Liver (tissue), 9 donors: ENCODE measurements around the gene TMEM8B. TPM values are rescaled to one million over a fixed set of nuclear protein-coding genes. Genes with fewer than 3 reads are reported as not detected.

Experiments
- DNase-seq: peaks from one replicate; pipeline ENCODE4 v3.0.0-alpha.2; 2017; ENCODE audit warnings: low spot score
- H3K27ac ChIP-seq, 2 donors: one replicate each; pipeline ENCODE4 v1.7.0; 2013; ENCODE audit warnings: inconsistent platforms in 2 of 2, low read length in 2 of 2, control low read depth in 1 of 2, low read depth in 1 of 2, mild to moderate bottlenecking in 1 of 2
- H3K27me3 ChIP-seq, 4 donors: one replicate each; pipeline versions ENCODE4 v1.6.1 to v1.7.0; 2013; ENCODE audit warnings: low read length in 3 of 4, inconsistent platforms in 1 of 4, mild to moderate bottlenecking in 1 of 4, moderate library complexity in 1 of 4; ENCODE audit not compliant: control insufficient read depth in 4 of 4, insufficient read depth in 4 of 4
- H3K36me3 ChIP-seq, 4 donors: one replicate each; pipeline versions ENCODE4 v1.6.1 to v1.7.0; 2013; ENCODE audit warnings: low read length in 3 of 4, mild to moderate bottlenecking in 3 of 4, low read depth in 1 of 4, moderate library complexity in 1 of 4; ENCODE audit not compliant: control insufficient read depth in 4 of 4, insufficient read depth in 3 of 4
- H3K4me1 ChIP-seq, 4 donors: one replicate each; pipeline versions ENCODE4 v1.6.1 to v1.7.0; 2013; ENCODE audit warnings: low read length in 3 of 4, mild to moderate bottlenecking in 3 of 4, moderate library complexity in 1 of 4; ENCODE audit not compliant: control insufficient read depth in 4 of 4, insufficient read depth in 4 of 4
- H3K4me3 ChIP-seq, 3 donors: one replicate each; pipeline versions ENCODE4 v1.6.1 to v1.7.0; 2013; ENCODE audit warnings: low read length in 3 of 3, control low read depth in 1 of 3, low read depth in 1 of 3, mild to moderate bottlenecking in 1 of 3
- H3K9ac ChIP-seq, 2 donors: one replicate each; pipeline ENCODE4 v1.7.0; 2013; ENCODE audit warnings: low read length in 2 of 2, mild to moderate bottlenecking in 2 of 2, moderate library complexity in 2 of 2, control low read depth in 1 of 2, low read depth in 1 of 2
- H3K9me3 ChIP-seq, 4 donors: one replicate each; pipeline versions ENCODE4 v1.6.1 to v1.7.0; 2013; ENCODE audit warnings: low read length in 3 of 4; ENCODE audit not compliant: control insufficient read depth in 4 of 4
- EGR1 ChIP-seq, 2 donors: IDR thresholded peaks; 2 replicates each; pipeline ENCODE4 v1.6.1; 2016 to 2018; ENCODE audit warnings: antibody characterized with exemption in 2 of 2, low read depth in 2 of 2
- FOXA1 ChIP-seq: IDR thresholded peaks from 2 replicates; pipeline ENCODE4 v1.6.1; 2016; ENCODE audit warnings: antibody characterized with exemption
- FOXA2 ChIP-seq: IDR thresholded peaks from 2 replicates; pipeline ENCODE4 v1.6.1; 2016; ENCODE audit warnings: antibody characterized with exemption
- GABPA ChIP-seq, 2 donors: IDR thresholded peaks in 1 of 2; conservative IDR thresholded peaks in 1 of 2; 2 replicates each; pipeline ENCODE4 v1.6.1; 2016; ENCODE audit warnings: antibody characterized with exemption in 2 of 2, mild to moderate bottlenecking in 1 of 2, moderate library complexity in 1 of 2
- HNF4A ChIP-seq, 2 donors: conservative IDR thresholded peaks; 2 replicates each; pipeline ENCODE4 v1.6.1; 2016; ENCODE audit warnings: antibody characterized with exemption in 2 of 2, mild to moderate bottlenecking in 2 of 2
- HNF4G ChIP-seq: IDR thresholded peaks from 2 replicates; pipeline ENCODE4 v1.6.1; 2016; ENCODE audit warnings: antibody characterized with exemption
- JUND ChIP-seq, 2 donors: IDR thresholded peaks; 2 replicates each; pipeline ENCODE4 v1.6.1; 2016; ENCODE audit warnings: antibody characterized with exemption in 2 of 2
- NR2F2 ChIP-seq: IDR thresholded peaks from 2 replicates; pipeline ENCODE4 v1.6.1; 2016; ENCODE audit warnings: antibody characterized with exemption
- RAD21 ChIP-seq, 2 donors: IDR thresholded peaks; 2 replicates each; pipeline ENCODE4 v1.6.1; 2016; ENCODE audit warnings: antibody characterized with exemption in 2 of 2, mild to moderate bottlenecking in 2 of 2
- RXRA ChIP-seq, 2 donors: IDR thresholded peaks; 2 replicates each; pipeline ENCODE4 v1.6.1; 2017 to 2018; ENCODE audit warnings: antibody characterized with exemption in 2 of 2, mild to moderate bottlenecking in 1 of 2
- SP1 ChIP-seq: IDR thresholded peaks from 2 replicates; pipeline ENCODE4 v1.6.1; 2018; ENCODE audit warnings: antibody characterized with exemption, mild to moderate bottlenecking
- TAF1 ChIP-seq: conservative IDR thresholded peaks from 2 replicates; pipeline ENCODE4 v1.6.1; 2016; ENCODE audit warnings: antibody characterized with exemption, mild to moderate bottlenecking
- YY1 ChIP-seq: IDR thresholded peaks from 2 replicates; pipeline ENCODE4 v1.6.1; 2016; ENCODE audit warnings: antibody characterized with exemption, mild to moderate bottlenecking
- WGBS: extraction: QIAGEN DNeasy Blood & Tissue Kit; methylation state at CpG from one replicate; pipeline ENCODE4 v1.1.7; 2013; 5-methylcytosine and 5-hydroxymethylcytosine counted together
- polyA plus RNA-seq, 2 donors: library from polyadenylated mRNA; stranded (reverse) in 1 of 2; unstranded in 1 of 2; fragments of 200-250 nt in 1 of 2; fragments of >200 nt in 1 of 2; fragmentation: Nextera tagmentation in 1 of 2; extraction: Ambion mirVana in 1 of 2; gene quantifications; one replicate each; pipeline versions ENCODE4 v1.2.1 to v1.2.3, GENCODE V29; 2013 to 2015
- total RNA-seq, 2 donors: library from RNA; depleted of rRNA; stranded (reverse); fragments of >200 nt; gene quantifications; one replicate each; pipeline ENCODE4 v1.2.3, GENCODE V29; 2014
- TF ChIP-seq, protein P1 (sequence below): IDR thresholded peaks from 2 replicates; pipeline ENCODE4 v1.6.1; 2016; ENCODE audit warnings: antibody characterized with exemption
- TF ChIP-seq, protein P2 (sequence below): IDR thresholded peaks from 2 replicates; pipeline ENCODE4 v1.6.1; 2016; ENCODE audit warnings: antibody characterized with exemption, mild to moderate bottlenecking
- TF ChIP-seq, protein P3 (sequence below): IDR thresholded peaks from 2 replicates; pipeline ENCODE4 v1.6.1; 2016; ENCODE audit warnings: antibody characterized with exemption
- TF ChIP-seq, protein P4 (sequence below): fragments of 150-350 bp; IDR thresholded peaks from 2 replicates; pipeline ENCODE4 v1.5.1; 2017; ENCODE audit warnings: improper control_type of control experiment, low read depth, low read length; ENCODE audit not compliant: missing input control
- TF ChIP-seq, protein P5 (sequence below): IDR thresholded peaks from 2 replicates; pipeline ENCODE4 v1.6.1; 2016; ENCODE audit warnings: antibody characterized with exemption
- donor health status: healthy.
- donor health status: healthy.
- donor health status: healthy.
- donor health status: healthy.
- donor health status: healthy.

The TMEM8B gene
- total and polyA plus RNA-seq, 4 donors, result 1.1 to 5.4 (median 2.7) TPM

DNA sequence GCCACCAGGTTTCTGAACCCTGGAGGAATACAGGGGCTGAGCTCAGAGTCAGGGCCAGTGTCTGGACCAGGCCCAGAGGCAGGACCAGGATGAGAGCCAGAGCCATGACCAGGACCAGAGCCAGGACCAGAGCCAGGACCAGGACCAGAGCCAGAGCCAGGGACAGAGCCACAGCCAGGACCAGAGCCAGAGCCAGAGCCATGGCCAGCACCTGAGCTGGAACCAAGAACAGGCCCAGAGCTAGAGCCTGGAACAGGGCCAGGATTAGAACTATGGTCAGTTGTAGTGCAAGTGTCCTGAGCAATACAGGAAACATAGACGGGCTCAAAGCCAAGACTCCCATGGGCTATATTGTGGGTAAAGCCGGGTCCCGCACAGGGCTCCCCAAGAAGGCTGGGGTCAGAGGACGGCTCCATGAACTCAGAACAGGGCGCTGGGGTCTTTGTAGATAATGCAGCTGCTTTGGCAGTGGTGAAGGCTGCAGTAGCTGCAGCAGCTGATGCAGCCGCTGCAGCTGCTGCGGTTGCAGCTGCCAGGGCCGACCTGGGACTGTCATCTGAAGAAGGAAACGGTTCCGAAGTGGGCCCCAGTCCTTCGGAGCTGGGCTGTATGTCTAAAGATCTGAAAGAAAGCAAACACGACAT is 17.5 kb upstream of the TMEM8B start:
- H3K4me1 ChIP-seq, result peaks cover 16 to 39% (median 35%) of the 10 kb centered on the region in 4 donors
- DNase-seq, result no peak
- H3K27me3 ChIP-seq, result no peaks in the 10 kb centered on the region
- peaks cover 0 to 14% (median 6%) of the 10 kb centered on the region in 4 donors for H3K36me3 ChIP-seq
- no peak for TF ChIP-seq EGR1 (IDR thresholded peaks at IDR 0.05; ENCODE audit: low read depth in 2 of 2)
- no peak for TF ChIP-seq HNF4G
- TF ChIP-seq, protein P1, sequence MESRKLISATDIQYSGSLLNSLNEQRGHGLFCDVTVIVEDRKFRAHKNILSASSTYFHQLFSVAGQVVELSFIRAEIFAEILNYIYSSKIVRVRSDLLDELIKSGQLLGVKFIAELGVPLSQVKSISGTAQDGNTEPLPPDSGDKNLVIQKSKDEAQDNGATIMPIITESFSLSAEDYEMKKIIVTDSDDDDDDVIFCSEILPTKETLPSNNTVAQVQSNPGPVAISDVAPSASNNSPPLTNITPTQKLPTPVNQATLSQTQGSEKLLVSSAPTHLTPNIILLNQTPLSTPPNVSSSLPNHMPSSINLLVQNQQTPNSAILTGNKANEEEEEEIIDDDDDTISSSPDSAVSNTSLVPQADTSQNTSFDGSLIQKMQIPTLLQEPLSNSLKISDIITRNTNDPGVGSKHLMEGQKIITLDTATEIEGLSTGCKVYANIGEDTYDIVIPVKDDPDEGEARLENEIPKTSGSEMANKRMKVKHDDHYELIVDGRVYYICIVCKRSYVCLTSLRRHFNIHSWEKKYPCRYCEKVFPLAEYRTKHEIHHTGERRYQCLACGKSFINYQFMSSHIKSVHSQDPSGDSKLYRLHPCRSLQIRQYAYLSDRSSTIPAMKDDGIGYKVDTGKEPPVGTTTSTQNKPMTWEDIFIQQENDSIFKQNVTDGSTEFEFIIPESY, result no peak
- TF ChIP-seq RAD21 (IDR thresholded peaks at IDR 0.05), result peak in 1 of 2 donors; percentile 15
- TF ChIP-seq FOXA2, result no peak
- TF ChIP-seq TAF1, result no peak
- no peak for TF ChIP-seq SP1
- peak; percentile 11 to 35 for TF ChIP-seq HNF4A (conservative IDR thresholded peaks at IDR 0.05)
- H3K4me3 ChIP-seq, result peak overlapping the region; percentile 45 to 62 (median 49)
- WGBS, result 11% methylated on average over 12 of the region's 12 CpGs
- H3K27ac ChIP-seq, result peak overlapping the region; percentile 28 to 64
- no peaks in the 10 kb centered on the region for H3K9me3 ChIP-seq
- no peak overlapping the region for H3K9ac ChIP-seq

DNA sequence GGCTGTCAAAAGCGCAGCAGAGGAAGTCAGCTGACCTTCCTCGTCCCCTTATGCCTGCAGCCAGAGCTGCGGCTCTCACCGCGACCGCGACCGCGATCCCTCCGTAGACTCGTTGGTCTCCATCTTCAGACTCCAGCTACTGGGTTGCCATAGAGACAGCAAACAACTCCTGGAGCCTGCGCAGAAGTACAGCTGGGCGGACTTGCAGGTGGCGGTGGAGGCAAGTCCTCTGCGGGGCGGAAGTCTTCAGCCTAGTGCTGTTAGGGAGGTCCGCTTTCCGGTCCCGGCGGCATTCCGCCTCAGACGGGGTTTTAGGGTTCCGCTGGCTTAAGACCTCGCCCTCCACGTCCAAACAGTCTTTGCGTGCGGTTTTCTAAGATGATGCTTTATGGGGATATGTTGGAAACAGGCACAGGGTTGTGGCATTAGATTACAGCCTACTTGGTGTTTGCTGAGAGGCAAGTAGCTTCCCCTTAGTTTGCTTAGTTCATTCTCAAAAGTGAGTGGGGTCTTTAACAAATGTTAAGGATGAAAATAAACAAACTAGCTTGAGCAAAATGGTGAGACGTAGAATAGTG is 16.9 kb upstream of the TMEM8B start, which contains the start of gene SPAG8:
Gene SPAG8 (minus strand): TSS at position 238 of the 578 bp plus-strand sequence. CDS start 115 bp downstream, at position 123.
- Histone ChIP-seq H3K27me3 (no peaks in the 10 kb centered on the region), H3K4me1 (peaks cover 16 to 39% (median 35%) of the 10 kb centered on the region in 4 donors), H3K36me3 (peaks cover 0 to 11% (median 5%) of the 10 kb centered on the region in 4 donors), H3K9me3 (no peaks in the 10 kb centered on the region), H3K27ac (peak within 1 kb of the TSS; percentile 64 to 100), H3K4me3 (peak within 1 kb of the TSS; percentile 45 to 62 (median 49)), H3K9ac (peak within 1 kb of the TSS in 1 of 2 donors; percentile 37)
- TF ChIP-seq, protein P2, sequence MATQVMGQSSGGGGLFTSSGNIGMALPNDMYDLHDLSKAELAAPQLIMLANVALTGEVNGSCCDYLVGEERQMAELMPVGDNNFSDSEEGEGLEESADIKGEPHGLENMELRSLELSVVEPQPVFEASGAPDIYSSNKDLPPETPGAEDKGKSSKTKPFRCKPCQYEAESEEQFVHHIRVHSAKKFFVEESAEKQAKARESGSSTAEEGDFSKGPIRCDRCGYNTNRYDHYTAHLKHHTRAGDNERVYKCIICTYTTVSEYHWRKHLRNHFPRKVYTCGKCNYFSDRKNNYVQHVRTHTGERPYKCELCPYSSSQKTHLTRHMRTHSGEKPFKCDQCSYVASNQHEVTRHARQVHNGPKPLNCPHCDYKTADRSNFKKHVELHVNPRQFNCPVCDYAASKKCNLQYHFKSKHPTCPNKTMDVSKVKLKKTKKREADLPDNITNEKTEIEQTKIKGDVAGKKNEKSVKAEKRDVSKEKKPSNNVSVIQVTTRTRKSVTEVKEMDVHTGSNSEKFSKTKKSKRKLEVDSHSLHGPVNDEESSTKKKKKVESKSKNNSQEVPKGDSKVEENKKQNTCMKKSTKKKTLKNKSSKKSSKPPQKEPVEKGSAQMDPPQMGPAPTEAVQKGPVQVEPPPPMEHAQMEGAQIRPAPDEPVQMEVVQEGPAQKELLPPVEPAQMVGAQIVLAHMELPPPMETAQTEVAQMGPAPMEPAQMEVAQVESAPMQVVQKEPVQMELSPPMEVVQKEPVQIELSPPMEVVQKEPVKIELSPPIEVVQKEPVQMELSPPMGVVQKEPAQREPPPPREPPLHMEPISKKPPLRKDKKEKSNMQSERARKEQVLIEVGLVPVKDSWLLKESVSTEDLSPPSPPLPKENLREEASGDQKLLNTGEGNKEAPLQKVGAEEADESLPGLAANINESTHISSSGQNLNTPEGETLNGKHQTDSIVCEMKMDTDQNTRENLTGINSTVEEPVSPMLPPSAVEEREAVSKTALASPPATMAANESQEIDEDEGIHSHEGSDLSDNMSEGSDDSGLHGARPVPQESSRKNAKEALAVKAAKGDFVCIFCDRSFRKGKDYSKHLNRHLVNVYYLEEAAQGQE, result no peak
- TF ChIP-seq SP1 (peak; percentile 61), NR2F2 (peak; percentile 22), EGR1 (IDR thresholded peaks at IDR 0.05; ENCODE audit: low read depth in 2 of 2) (no peak), RXRA (IDR thresholded peaks at IDR 0.05) (peak in 1 of 2 donors; percentile 23), YY1 (peak; percentile 67), FOXA1 (no peak), HNF4G (no peak), GABPA (IDR thresholded peaks at IDR 0.05 in 1 of 2, conservative IDR thresholded peaks at IDR 0.05 in 1 of 2) (peak; percentile 90 to 92), JUND (IDR thresholded peaks at IDR 0.05) (no peak), RAD21 (IDR thresholded peaks at IDR 0.05) (peak in 1 of 2 donors; percentile 30), HNF4A (conservative IDR thresholded peaks at IDR 0.05) (peak in 1 of 2 donors; percentile 5), FOXA2 (no peak), TAF1 (no peak)
- TF ChIP-seq, protein P1, result no peak
- TF ChIP-seq, protein P3, sequence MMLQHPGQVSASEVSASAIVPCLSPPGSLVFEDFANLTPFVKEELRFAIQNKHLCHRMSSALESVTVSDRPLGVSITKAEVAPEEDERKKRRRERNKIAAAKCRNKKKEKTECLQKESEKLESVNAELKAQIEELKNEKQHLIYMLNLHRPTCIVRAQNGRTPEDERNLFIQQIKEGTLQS, result no peak
- TF ChIP-seq, protein P4, sequence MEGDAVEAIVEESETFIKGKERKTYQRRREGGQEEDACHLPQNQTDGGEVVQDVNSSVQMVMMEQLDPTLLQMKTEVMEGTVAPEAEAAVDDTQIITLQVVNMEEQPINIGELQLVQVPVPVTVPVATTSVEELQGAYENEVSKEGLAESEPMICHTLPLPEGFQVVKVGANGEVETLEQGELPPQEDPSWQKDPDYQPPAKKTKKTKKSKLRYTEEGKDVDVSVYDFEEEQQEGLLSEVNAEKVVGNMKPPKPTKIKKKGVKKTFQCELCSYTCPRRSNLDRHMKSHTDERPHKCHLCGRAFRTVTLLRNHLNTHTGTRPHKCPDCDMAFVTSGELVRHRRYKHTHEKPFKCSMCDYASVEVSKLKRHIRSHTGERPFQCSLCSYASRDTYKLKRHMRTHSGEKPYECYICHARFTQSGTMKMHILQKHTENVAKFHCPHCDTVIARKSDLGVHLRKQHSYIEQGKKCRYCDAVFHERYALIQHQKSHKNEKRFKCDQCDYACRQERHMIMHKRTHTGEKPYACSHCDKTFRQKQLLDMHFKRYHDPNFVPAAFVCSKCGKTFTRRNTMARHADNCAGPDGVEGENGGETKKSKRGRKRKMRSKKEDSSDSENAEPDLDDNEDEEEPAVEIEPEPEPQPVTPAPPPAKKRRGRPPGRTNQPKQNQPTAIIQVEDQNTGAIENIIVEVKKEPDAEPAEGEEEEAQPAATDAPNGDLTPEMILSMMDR, result no peak
- TF ChIP-seq, protein P5, sequence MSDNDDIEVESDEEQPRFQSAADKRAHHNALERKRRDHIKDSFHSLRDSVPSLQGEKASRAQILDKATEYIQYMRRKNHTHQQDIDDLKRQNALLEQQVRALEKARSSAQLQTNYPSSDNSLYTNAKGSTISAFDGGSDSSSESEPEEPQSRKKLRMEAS, result no peak
- 7% methylated on average over 28 of the region's 28 CpGs for WGBS
- peak; percentile 85 for DNase-seq
